DND-41 (cell line): Measurements from ENCODE around the gene TBC1D17.

Experiments used
- ATAC-seq: fragments of 200-7000 bp; cut with Tn5 transposase; 3 replicates; pipeline ENCODE4 v1.9.1; 2021; ENCODE audit warnings: low read depth; ENCODE audit not compliant: insufficient read depth
- DNase-seq: peaks from one replicate; pipeline ENCODE4 v3.0.0-alpha.2; 2020
- H2AFZ ChIP-seq: 2 replicates; pipeline ENCODE4 v1.6.0; 2012; ENCODE audit warnings: low read depth, low read length
- H3K27ac ChIP-seq: 2 replicates; pipeline ENCODE4 v1.5.1; 2012; ENCODE audit warnings: low read length, inconsistent platforms
- H3K27me3 ChIP-seq: fragments of 200-600 bp; sonication (generic); 2 replicates; pipeline ENCODE4 v1.6.0; 2012; ENCODE audit warnings: low read length, mild to moderate bottlenecking, inconsistent platforms; ENCODE audit not compliant: insufficient read depth, poor library complexity
- H3K36me3 ChIP-seq: 2 replicates; pipeline ENCODE4 v1.5.1; 2012; ENCODE audit warnings: low read length, inconsistent platforms; ENCODE audit not compliant: insufficient read depth
- H3K4me1 ChIP-seq: 2 replicates; pipeline ENCODE4 v1.5.1; 2012; ENCODE audit warnings: mild to moderate bottlenecking, low read length; ENCODE audit not compliant: insufficient read depth
- H3K4me2 ChIP-seq: 2 replicates; pipeline ENCODE4 v1.6.0; 2012; ENCODE audit warnings: mild to moderate bottlenecking, moderate library complexity, low read length, inconsistent platforms; ENCODE audit not compliant: insufficient read depth
- H3K4me3 ChIP-seq, 2 experiments: fragments of 200-600 bp in 1 of 2; shearing (Covaris generic) in 1 of 2; 2 replicates each; pipeline ENCODE4 v1.5.1; 2012 to 2016; ENCODE audit warnings: inconsistent platforms in 2 of 2, low read length in 2 of 2, mild to moderate bottlenecking in 2 of 2, low read depth in 1 of 2, moderate library complexity in 1 of 2
- H3K79me2 ChIP-seq: 2 replicates; pipeline ENCODE4 v1.6.0; 2012; ENCODE audit warnings: low read length, inconsistent platforms; ENCODE audit not compliant: insufficient read depth
- H3K9ac ChIP-seq: 2 replicates; pipeline ENCODE4 v1.6.0; 2012; ENCODE audit warnings: low read depth, mild to moderate bottlenecking, inconsistent platforms, low read length, moderate library complexity
- H3K9me3 ChIP-seq: 2 replicates; pipeline ENCODE4 v1.5.1; 2012; ENCODE audit warnings: low read length, moderate library complexity, mild to moderate bottlenecking, inconsistent platforms; ENCODE audit not compliant: insufficient read depth, severe bottlenecking
- H4K20me1 ChIP-seq: 2 replicates; pipeline ENCODE4 v1.6.0; 2012; ENCODE audit warnings: low read length; ENCODE audit not compliant: insufficient read depth
- EZH2 ChIP-seq: IDR thresholded peaks from 3 replicates; pipeline ENCODE4 v1.6.1; 2012; ENCODE audit warnings: borderline replicate concordance, low read depth, mild to moderate bottlenecking, moderate library complexity, low read length, inconsistent platforms; ENCODE audit not compliant: severe bottlenecking
- TF ChIP-seq, protein P1 (sequence below): IDR thresholded peaks from 2 replicates; pipeline ENCODE4 v1.5.1; 2012; ENCODE audit warnings: borderline replicate concordance, low read length, moderate library complexity, mild to moderate bottlenecking; ENCODE audit not compliant: poor library complexity, severe bottlenecking; ENCODE audit errors: extremely low read depth

TBC1D17 gene

DNA sequence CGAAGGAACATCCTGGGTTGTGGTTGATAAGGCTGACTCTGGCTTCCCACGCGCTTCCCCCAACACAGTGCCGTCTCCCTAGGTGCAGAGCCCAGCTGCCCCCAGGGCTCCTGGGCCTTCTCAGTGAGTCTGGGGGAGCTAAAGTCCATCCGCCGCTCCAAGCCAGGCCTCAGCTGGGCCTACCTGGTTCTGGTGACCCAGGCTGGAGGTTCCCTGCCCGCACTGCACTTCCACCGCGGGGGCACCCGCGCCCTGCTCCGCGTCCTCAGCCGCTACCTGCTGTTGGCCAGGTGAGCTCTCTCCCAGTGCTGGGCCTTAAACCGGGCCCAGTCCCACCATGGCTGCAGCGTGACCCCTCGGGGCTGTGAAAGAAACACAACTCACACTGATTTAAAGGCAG is 3.7 kb downstream of the TBC1D17 start:
- peaks cover 18% of the 10 kb centered on the region for H3K4me1 ChIP-seq

DNA sequence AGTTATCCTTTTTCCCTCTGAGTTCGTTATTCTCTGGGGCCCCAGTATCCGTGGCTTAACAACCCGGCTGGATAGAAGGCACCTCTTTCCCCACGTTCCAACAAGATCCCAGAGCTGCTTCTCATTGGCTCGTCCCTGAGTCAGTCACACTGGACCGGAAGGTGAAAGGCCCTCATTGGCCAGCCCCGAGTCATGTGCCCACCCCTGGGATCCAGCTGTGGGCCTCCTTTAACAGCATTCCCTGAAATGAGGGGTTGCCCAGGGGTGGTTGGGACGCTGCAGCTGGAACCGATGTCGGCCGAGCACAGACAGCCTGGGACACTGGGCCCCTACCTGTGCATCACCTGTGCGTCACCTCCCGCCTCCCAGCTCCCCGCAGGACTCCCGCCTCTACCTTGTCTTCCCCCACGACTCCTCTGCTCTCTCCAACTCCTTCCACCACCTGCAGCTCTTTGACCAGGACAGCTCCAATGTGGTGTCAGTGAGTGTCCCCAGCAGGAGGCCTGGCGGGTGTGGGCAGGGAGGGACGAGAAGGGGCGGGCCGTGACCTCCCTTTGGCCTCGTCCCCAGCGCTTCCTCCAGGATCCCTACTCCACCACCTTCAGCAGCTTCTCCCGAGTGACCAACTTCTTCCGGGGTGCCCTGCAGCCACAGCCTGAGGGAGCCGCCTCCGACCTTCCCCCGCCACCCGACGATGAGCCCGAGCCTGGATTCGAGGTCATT is 4.3 kb downstream of the TBC1D17 start:
- H3K36me3 ChIP-seq: peaks cover 63% of the 10 kb centered on the region

More for the DNA sequence above, 3.7 kb downstream of the TBC1D17 start:
- no peaks in the 10 kb centered on the region for H3K27me3 ChIP-seq
- H3K9ac ChIP-seq: no peak overlapping the region
- no peak overlapping the region for H2AFZ ChIP-seq
- ATAC-seq (no peak), DNase-seq (no peak)
- TF ChIP-seq EZH2: no peak
- TF ChIP-seq, protein P1, sequence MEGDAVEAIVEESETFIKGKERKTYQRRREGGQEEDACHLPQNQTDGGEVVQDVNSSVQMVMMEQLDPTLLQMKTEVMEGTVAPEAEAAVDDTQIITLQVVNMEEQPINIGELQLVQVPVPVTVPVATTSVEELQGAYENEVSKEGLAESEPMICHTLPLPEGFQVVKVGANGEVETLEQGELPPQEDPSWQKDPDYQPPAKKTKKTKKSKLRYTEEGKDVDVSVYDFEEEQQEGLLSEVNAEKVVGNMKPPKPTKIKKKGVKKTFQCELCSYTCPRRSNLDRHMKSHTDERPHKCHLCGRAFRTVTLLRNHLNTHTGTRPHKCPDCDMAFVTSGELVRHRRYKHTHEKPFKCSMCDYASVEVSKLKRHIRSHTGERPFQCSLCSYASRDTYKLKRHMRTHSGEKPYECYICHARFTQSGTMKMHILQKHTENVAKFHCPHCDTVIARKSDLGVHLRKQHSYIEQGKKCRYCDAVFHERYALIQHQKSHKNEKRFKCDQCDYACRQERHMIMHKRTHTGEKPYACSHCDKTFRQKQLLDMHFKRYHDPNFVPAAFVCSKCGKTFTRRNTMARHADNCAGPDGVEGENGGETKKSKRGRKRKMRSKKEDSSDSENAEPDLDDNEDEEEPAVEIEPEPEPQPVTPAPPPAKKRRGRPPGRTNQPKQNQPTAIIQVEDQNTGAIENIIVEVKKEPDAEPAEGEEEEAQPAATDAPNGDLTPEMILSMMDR: no peak
- H3K79me2 ChIP-seq: peaks cover 15% of the 10 kb centered on the region
- no peak overlapping the region for H3K27ac ChIP-seq
- peaks cover 61% of the 10 kb centered on the region for H3K36me3 ChIP-seq
- H3K4me2 ChIP-seq: no peak overlapping the region
- no peaks in the 10 kb centered on the region for H3K9me3 ChIP-seq
- H3K4me3 ChIP-seq: no peak overlapping the region
- H4K20me1 ChIP-seq: no peaks in the 10 kb centered on the region; the same call in 1 of the 2 replicates

DNA sequence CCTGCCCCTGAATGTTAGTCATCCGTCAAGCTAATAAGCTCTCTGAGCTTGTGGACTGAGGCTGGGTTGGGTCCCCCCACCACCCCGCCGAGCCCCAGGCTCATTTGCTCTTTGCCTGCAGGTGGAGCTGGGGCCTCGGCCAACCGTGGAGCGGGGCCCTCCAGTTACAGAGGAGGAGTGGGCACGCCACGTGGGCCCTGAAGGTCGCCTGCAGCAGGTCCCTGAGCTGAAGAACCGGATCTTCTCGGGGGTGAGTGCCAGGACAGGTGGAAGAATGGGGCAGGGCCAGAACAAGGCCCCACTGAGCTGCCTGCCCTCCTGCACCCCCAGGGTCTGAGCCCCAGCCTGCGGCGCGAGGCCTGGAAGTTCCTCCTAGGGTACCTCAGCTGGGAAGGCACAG is 5.1 kb downstream of the TBC1D17 start:
- DNase-seq: no peak
- Histone ChIP-seq H3K9me3 (no peaks in the 10 kb centered on the region), H3K4me1 (peaks cover 18% of the 10 kb centered on the region), H2AFZ (no peak overlapping the region), H3K9ac (no peak overlapping the region), H4K20me1 (no peaks in the 10 kb centered on the region; the same call in 1 of the 2 replicates), H3K36me3 (peaks cover 63% of the 10 kb centered on the region), H3K27me3 (no peaks in the 10 kb centered on the region), H3K4me3 (no peak overlapping the region), H3K79me2 (peaks cover 13% of the 10 kb centered on the region), H3K27ac (no peak overlapping the region), H3K4me2 (no peak overlapping the region)
- ATAC-seq: no peak
- no peak for TF ChIP-seq EZH2
- TF ChIP-seq, protein P1: no peak

More for the DNA sequence above, 4.3 kb downstream of the TBC1D17 start:
- no peak overlapping the region for H3K4me2 ChIP-seq
- no peak overlapping the region for H3K9ac ChIP-seq
- no peak overlapping the region for H2AFZ ChIP-seq
- ATAC-seq: no peak
- no peak overlapping the region for H3K4me3 ChIP-seq
- H3K79me2 ChIP-seq: peaks cover 13% of the 10 kb centered on the region
- no peaks in the 10 kb centered on the region for H3K27me3 ChIP-seq
- no peaks in the 10 kb centered on the region; the same call in 1 of the 2 replicates for H4K20me1 ChIP-seq
- no peak for DNase-seq
- H3K27ac ChIP-seq: no peak overlapping the region
- H3K9me3 ChIP-seq: no peaks in the 10 kb centered on the region
- TF ChIP-seq, protein P1: no peak
- no peak for TF ChIP-seq EZH2
- H3K4me1 ChIP-seq: peaks cover 18% of the 10 kb centered on the region
